CD4-positive, alpha-beta T cell treated with Interleukin-21 for 1 hour (primary cell): Measurements from ENCODE around the gene PHACTR3.
"Not testable (repeated sequence)": the region's sequence is repeated elsewhere in the genome, so short reads cannot be mapped to it uniquely, and the experiment has no call there.

Experiments
- DNase-seq: peaks from one replicate; pipeline ENCODE4 v3.0.0-alpha.2; 2020

The PHACTR3 gene

DNA sequence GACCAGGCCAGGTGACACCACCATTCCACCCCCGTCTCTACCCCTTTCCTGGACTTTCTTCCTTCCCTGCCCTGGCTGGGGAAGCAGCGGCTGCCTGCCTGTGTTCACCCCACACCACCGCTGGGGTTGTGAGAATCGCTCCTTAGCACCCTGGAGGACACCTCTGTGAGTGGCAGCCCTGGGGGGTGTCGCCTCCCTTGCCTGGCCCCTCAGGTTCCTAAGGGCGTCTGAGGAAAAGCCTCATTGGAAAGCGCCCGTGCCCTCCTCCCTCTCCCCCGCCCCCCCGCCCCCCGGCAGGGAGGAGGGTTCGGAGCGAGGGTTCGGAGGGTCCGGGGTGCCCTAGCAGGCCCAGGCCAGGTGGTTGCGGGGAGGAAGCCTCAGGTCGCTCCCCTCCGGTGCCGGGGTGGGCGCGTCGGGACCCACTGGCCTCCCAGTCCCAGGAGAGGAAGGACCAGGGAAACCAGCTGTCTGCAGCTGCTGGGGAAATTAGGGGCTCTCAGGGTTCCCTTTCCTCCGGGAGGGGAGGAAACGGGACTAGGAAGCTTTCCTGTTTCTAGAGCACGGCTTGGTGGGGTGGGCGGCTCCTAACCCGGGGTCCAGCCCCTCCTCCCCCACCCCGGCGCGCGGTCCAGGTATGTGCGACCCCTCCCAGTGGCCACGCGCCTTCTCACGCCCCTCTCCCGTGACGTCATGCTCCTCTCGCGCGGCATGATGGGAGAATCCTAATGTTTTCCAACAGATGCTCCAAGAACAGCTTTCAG is at the start of gene PHACTR3:
Gene PHACTR3 (plus strand): TSS at position 760 of the 761 bp plus-strand sequence. CDS start 475 bp downstream, outside the sequence.
- no peak for DNase-seq

DNA sequence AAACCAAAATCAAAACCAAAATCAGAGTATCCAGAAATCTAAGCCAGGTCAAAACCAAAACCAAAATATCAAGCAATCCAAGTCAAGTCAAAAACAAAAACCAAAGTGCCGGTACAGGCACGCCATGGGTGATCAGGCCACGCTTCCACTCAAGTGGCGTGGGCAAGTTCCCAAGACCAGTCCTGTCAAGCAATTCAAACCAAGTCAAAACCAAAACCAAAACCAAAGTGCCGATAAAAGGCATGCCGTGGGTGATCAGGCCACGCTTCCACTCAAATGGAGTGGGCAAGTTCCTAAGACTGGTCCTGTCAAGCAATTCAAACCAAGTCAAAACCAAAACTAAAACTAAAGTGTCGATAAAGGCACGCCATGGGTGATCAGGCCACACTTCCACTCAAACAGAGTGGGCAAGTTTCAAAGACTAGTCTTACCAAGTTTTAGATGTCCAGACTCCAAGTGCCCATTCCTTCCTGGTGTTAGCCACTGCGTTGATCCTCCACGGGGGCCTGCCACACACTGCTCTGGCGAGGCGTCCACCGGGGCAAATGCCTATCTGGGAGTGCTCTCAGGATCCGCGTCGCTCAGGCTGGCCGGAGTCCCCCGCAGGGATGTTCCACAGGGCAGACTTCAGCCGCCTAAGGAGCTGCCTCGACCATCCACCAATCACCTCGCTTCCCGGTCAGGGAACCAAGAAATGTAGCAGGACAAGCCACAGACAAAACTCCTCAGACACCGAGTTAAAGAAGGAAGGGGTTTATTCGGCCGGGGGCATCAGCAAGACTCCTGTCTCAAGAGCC is 46.4 kb upstream of the PHACTR3 start:
- DNase-seq, result not testable (repeated sequence)

DNA sequence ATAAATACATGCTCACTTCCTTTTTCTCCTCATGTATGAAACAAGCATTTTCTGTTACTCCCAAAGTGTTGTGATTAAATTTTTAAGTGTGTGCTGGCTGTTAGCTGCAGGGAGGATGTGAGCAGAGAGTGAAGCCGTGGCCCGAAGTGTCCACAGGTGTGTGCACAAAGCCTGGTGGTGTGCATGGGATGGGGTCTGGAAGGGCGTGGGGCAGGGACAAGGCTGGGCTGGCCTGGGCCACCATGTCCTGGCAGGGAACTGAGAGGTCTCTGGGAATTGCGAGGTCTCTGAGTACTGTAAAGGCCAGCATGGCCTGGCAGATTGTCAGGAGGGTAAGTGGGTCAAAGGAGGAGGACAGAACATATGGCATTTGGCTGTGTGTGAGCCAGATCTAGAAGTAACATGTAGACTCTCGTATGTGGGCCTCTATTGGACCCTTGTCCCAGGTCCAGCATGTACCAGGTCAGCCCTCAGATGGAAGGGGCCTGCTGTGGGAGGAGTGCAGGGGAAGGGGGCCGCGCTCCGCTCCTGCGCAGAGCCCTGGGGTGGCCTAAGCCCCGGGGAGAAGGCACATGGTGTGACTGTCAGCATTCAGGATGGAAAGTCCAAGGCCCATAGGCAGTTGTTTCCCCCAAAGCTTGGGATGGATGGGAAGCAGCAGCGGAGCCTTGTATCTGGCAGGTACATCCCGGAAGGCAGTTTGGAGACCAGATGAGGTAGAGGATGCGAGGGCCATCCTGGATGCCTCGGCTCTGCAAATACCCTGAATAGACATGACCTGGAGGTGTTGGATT is 45.1 kb upstream of the PHACTR3 start:
- DNase-seq, result no peak

DNA sequence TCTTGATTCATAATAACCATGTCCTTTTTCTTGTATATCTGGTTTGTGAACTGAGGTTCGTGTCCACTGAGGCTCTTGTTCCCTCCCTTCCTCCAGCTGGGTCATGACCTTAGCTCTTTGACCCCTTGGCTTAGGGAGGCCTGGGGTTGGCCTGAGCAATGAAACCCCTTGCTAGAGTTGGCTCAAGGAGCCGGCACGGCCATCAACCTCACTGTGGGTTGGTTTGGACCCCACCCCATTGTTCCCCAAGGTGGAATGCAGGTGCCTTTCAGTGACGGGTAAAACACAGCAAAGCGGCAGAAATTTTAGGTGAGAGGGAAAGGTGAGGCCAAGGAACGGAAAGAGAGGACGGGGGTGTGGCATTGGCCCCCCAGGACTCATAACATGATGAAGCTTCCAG is 44.5 kb upstream of the PHACTR3 start:
- DNase-seq, result no peak

DNA sequence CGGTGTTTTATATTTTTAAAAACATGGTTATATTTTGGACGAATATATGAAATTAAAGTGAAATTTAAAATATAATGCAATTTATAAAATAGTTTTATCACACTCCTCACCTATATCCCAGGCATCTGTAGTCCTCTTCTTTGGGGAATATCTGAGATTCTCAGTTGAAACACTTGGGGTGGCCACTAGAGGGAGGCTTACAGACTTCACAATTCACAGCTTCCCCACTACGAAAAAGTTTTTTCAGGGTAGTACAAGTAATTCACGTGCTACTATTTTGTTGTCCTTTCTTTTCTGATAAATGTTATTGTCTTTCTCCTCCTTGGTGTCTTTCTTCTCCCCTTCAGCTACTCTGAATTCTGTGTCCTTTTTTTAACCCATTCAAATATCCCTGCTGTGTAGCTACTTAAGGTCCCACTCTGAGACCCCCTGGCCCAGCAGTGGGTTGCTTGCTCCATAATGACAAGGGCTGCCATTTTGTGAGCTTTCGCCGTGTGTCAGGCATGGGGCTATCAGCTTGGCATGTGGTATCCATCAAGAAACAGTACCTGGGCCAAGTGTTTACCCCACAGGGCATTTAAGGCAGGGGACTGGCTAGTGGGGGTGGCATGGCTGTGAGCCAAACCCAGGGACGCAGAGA is 43.6 kb upstream of the PHACTR3 start:
- no peak for DNase-seq

DNA sequence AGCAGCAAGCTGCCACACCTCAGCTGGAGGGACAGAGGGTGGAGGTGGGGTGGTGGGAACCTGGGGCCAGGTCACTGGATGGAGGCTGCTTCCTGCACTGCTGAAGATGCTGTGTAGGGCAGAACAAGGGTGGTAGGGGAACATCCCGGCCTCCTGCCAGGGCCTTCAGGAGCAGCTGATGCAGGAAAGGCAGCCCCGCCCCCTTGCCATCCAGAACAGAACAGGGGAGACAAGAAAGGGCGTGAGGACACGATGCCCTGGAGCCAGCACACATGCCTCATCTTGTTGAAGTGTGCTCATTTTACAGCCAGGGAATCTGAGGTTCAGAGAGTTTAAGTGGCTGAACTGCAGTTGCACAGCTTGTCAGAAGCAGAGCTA is 43.1 kb upstream of the PHACTR3 start:
- no peak for DNase-seq

DNA sequence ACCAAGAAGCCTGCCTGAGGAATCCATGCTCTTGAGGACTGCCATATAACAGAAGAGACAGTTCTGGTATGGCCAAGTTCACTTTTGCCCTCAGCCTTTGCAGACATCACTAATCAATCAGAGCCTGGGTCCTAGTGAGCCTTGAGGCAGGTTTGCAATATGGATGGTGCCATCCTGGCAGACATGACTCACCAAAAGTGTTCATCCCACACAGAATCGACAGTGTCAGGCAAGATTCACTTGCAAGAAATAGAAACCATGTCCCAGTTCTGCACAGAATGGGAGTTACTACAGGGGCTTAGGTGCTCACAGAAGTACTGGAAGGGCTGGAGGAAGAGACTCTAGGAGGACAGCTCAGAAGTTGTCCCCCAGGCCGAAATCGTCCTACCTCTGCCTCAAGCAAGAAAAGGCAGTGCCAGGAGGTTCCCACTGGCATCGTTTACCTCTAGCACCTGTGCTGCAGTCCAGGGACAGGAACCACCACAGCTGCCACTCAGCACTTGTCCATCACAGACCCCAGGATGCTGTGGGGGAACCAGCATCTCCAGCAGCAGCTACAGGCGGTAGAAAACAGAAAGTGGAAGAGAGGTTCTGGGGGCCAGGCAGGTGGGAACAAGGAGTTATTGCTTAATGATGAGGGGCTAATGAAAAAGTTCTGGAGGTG is 42.6 kb upstream of the PHACTR3 start:
- DNase-seq, result no peak

DNA sequence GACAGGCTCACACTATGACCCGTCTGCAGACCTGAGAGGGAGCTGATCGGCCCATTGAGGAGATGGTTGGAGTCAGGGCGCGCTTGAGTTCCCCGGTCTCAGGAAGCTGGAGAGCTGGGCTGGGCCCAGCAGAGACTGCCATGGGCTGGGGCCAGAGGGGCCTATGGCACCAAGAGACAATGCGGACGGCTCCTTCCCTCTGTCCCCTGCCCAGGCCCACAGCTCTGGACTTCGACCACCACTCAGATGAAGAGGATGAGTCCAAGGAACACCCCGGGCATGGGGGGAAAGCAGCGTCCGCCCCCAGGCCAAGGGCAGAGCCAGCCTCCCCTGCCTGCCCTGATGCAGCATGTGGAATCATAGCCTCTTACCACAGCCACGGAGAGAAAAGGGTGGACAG is 40.2 kb upstream of the PHACTR3 start:
- DNase-seq, result no peak

DNA sequence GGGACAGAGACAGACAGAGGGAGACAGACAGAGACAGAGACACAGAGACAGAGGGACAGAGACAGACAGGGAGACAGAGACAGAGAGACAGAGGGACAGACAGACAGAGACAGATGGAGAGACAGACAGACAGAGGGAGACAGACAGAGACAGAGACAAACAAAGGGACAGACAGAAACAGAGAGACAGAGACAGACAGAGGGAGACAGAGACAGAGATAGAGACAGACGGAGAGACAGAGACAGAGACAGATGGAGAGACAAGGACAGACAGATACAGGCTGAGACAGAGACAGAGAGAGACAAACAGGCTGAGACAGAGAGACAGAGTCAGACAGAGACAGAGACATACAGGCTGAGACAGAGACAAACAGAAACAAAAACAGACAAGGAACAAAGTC is 39.4 kb upstream of the PHACTR3 start:
- no peak for DNase-seq

DNA sequence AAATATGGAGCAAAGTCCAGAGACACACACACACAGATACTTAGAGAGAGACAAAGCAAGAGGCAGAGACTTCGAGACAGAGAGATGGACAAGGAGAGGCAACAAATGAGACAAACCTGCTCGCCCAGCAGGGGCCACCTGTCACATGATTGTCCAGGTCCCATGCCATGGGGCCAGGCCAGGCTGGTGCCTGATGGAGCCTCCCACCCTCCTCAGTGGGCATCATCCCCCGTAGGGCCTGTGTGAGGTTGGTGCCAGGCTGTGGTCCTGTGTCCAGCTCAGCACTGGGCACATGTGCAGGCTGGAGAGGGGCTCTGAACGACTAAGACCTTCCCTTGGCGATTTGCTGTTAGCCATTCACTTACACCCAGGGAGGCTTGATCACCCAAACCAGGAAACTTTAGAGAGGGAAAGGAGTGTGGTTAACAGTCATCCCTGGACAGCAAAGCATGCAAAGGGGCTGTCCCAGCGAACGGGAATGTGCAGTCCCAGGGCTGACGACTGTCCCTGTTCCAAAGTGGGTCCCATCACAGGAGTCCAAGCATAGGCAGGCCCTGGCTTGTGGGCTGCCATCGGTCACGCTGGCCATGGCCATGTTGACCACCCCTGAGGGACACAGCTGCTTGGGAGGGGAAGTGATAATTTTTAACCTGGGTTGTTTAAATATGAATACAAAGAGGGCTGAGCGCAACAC is 38.4 kb upstream of the PHACTR3 start:
- no peak for DNase-seq

DNA sequence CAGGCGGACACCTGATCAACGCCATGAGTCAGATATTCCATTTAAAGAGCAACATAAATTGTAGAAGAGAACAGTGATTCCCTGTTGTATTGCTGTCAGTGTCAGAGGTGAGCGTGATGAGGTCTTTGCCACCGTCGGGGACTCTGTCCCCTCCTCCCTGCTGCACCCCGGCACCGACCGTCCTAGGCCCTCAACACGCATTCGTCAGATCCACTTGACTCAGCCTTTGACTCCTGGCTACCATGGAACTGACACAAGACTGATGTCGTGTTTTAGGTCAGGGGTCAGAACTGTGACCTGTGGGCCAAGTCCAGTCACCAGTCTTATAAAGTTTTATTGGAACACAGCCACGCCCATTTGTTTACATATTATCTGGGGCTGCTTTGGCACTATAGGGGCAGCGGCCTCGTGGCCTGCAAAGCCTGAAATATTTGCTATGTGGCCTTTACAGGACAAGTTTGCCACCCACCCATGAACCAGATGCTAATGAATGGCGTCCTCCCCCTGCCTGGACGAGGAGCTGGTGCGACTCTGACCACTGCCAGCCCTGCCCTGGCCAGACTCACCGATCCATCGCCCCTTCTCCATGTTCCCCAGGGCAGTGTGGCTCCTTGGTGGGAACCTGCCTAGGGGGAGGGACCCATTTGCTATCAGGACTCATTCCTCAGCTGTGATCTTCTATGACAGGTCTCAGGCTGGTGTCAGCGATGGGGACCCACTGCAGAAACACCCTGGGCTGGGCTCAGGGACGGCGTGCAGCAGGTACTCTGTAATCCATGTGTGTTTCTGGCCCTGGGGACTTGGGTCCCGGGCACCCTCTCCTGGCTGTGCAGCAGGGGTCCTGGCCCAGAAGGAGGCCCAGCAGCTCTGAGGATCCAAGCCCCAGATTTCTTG is 37.5 kb upstream of the PHACTR3 start:
- no peak for DNase-seq

DNA sequence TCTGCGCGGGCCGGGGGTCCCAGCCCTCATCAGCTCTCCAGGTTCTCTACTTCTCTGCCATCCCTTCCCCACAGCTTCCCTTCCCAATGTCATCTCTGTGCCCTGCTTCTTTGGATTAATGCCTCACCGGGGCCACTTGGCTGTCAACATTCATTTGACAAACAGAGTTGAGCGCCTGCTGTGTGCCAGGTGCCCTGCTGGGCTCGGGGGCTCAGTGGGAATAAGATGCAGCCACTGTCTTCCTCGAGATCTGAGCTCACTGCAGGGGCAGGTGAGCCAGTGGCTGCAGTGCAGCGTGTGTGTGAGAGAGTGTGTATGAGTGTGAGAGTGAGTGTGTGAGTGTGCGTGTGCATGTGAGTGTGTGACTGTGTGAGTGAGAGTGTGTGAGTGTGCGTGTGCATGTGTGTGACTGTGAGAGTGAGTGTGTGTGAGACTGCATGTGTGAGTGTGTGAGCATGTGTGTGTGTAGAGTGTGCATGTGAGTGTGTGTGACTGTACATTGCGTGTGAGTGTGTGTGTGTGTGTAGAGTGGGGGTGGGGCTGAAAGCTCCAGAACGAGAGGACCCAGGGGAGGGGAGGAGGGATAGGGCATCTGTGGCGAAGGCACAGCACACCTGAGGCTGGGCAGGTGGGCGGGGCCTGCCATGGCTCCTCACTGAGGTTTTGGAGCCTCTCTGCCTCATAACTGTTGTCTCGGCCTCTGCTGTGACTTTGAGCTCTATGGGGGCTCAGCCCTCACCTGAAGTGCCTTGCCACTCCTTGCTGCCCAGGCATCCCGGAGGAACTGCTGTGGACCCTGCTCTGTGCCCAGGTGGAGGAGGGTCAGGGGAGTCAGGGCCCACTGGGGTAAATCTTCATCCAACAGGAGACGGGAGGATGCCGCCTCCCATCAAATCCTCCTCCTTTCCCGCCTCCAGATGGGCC is 36.5 kb upstream of the PHACTR3 start:
- no peak for DNase-seq

DNA sequence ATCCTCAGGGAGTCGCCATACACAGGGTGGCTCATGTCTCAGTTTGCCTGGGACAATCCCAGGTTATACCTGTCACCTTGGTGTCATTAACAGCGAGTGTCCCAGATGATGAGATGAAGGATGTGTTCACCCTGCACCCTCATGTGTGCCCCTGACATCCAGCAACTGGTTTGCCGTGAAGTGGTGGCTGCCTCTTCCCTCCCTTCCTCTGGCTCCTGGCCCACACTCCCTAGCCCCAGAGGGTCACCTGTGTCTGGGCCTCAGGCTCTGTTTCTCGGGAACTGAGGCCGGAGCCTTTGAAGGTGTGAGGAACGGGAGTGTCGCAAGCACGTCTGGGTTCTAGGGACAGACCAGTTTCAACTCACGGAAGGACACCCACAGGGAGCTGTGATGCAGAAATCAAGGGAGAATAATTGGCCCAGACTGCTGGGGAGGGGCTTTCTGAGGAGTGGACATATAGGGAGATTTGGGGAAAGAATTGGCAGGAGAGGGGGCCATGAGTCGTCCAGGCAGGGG is 35.8 kb upstream of the PHACTR3 start:
- no peak for DNase-seq

DNA sequence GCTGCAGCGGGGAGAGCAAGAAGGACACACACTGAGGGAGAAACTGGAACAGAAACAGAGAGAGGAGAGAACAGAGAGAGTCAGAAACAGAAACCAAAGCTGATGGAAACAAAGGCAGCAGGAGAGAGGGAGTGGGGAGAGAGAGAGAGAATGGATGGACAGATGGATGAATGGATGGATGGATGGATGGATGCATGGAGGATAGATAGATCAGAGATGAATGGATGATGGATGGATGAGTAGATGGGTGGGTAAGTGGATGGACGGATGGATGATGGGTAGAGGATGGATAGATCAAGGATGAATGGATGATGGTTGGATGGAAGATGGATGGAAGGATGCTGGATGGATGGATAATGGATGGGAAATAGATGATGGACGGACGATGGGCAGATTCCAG is 35.0 kb upstream of the PHACTR3 start:
- DNase-seq, result no peak

DNA sequence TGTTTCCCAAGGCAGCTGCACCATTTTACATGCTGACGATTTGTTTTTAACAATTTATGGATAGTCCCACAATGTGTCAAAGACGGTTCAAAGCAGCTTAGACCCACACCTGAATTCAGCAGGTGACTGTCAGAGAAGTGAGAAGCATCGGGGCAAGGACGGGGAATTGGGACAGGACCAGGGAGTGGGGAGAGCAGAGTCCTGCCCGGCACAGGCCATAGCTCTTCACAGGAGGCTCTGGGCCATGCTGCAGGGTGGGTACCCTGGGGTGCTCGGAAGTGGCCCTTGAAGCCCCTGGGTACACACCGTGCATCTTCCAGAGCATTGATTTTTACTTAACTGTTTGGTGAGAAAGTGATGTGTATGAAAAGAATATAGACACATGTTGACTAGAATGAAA is 33.2 kb upstream of the PHACTR3 start:
- DNase-seq, result no peak

DNA sequence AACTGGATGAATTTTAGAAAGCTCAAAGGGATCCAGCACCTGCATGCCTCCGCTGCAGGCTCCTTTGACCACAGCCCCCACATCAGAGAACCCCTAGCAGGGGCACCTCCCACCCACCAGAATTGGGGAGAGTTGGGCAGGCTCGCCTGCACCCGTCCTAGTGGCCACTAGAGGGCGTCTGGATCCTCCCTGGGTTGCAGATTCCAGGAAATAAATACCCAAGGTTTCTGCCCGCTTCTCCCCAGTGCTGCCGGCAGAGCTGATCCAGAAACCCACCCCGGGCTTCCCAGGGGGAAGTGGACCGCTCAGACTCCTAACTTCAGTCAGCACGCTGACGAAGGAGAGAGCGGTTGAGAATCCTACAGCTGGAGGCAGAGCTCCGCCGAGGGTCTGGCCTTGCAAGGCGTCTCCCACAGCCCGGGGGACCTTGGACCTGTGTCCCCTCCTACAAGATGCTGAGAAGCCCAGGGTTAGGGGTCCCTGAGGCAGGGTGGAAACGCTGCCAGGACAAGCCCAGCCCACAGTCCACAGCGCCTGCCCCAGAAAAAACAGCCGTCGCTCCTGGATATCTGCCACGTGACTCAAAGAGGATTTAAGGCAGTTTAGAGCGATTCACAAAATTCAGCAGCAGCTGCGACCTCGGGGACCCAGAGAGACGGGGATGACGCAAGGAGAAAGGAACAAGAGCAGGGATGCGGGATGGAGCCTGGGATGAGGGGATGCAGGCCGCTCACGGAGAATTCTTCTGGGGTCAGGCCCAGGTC is 32.6 kb upstream of the PHACTR3 start:
- DNase-seq, result peak; percentile 42

DNA sequence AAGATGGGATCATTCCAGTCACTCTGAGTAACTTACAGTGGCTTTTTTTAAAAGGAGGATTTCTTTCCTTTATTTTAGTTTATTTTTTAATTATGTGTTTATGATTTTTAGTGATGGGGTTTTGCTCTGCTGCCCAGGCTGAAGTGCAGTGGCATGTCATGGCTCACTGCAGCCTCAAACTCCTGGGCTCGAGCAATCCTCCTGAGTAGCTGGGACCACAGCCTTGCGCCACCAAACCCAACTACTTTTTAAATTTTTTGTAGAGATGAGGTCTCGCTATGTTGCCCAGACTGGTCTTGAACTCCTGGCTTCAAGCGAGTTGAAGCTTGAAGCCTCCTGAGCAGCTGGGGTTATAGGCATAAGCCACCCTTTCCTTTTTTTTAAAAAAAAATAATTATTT is 31.8 kb upstream of the PHACTR3 start:
- no peak for DNase-seq

DNA sequence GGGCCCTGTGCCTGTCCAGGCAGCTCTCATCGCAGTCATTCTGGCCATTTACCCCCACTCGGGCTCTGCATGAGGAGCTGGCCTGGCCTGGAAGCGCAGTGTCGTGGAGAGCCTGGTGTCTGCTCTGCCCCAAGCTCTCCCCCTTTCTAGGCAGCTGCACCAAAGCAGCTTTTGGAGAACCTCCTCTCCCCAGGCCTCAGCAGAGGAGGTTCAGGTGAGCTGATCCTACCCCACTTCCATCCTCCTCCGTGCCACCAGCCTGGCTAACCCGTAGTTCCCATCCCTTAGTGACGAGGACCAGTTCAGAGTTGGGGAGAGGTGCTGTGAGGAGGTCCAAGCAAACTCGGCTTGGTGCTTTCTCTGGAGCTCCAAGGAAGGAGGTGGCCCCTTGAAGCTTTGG is 30.5 kb upstream of the PHACTR3 start:
- no peak for DNase-seq

DNA sequence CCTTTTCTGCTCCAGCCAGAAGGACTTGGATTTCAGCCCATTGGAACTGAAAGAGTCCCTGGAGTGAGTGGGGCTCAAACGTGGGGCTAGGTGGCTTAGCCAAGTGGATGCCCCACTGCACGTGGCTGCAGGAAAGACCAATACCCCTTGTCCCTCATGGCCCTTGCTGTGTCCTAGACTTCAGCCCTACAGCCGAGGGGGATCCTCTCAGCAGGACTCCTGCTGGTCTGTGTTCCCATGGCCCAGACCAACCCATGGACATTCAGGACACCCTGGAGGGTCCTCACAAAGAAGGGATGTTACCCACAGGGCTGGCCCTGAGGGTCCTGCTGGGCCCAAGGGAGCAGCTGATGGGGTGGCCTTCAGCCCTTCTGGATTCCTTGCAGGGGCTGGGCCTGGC is 30.0 kb upstream of the PHACTR3 start:
- DNase-seq, result no peak
